GM18502 (cell line): ENCODE results near the gene CLSTN2.

Experiments used
- ATAC-seq: cut with Tn5 transposase; IDR thresholded peaks from one replicate; pipeline ENCODE4 v1.9.1; 2021; ENCODE audit warnings: mild to moderate bottlenecking; ENCODE audit not compliant: unreplicated experiment, poor library complexity

Gene CLSTN2

DNA sequence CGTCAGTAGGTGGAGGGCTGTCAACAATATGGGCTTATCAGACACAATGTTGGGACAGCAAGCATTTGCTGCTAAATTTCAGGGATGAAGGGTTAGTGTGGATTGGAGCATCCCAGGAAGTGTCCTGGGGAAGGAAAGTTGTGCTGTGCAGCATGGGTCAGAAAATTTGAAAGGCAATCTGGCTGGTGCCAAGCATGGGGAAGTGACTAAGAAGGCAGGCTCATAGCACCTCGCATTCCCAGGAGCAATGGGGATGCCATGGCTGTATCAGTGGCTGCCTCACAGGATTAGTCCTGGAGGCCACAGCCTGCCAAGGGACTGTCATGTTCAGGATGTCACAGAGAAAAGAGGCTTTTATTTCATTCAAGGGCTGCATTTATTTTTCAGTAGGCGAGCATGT lies 420.5 kb downstream of the CLSTN2 start:
- no peak for ATAC-seq

DNA sequence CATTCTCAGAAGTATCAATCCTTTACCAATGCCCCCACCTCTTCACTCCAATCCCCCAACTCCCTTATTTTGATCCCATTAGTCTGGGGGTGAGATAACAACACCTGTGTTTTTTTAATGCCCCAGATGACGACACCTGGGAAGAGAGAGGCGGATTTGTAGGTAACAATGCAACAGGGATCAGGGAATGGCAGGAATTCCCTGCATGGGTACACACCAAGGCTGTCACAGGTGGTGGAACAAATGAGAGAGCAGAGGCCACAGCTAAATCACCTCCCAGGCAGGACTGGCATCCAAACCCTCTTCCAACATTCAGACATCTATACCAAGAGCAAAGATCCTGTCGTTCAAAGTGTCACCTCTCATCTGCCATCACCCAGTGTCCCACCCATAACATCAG lies 423.7 kb downstream of the CLSTN2 start:
- no peak for ATAC-seq

DNA sequence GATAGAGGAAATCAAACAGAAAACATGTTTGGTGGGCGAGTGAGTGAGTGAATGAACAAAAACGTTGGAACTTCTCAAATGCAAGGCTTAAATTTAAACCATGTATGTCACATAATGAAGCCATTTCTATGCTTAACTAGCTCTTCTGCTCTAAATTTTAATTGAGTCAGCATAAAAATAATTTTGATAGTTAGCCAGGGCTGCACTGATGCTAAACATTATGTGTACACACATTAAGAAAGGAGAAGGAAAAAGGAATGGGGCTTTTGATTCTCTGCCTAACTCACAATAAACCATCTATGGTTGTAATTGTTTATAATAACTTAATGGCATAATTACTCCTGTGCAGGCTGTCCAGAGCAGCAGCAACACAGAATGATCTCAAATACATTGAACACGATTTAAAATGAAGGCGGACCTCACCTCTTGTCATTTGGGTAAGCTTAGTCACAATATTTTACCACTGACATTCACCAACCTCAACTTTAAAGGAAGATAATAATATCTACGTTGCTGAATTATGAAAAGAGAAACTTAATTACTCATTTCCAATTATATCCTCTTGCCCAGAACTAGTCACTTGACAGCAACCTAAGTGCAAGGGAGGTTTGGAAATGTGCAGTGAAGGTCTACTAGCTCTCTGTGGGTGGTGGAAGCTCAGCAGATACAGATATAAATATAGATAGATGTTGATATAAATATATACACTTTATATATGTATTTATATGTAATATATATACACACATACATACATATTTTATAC lies 424.4 kb downstream of the CLSTN2 start:
- ATAC-seq: no peak

DNA sequence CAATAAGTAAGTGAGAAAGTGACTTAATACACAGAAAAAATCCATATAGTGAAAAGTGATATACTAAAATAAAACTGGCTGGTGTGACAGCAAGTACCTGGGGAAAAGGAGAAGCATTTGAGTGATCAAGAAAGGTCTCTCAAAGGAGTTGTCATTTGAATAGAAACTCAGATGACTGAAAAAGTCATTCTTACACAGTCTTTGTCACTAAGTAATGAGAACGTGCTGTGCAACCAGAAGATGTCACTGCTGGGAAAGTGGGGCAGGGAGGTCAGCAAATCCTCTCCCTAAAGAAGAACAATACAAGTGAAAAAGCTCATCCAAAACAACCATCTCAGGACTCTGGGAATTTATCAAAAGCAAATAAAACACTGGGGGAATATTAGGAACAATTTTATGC lies 425.3 kb downstream of the CLSTN2 start:
- ATAC-seq: no peak

DNA sequence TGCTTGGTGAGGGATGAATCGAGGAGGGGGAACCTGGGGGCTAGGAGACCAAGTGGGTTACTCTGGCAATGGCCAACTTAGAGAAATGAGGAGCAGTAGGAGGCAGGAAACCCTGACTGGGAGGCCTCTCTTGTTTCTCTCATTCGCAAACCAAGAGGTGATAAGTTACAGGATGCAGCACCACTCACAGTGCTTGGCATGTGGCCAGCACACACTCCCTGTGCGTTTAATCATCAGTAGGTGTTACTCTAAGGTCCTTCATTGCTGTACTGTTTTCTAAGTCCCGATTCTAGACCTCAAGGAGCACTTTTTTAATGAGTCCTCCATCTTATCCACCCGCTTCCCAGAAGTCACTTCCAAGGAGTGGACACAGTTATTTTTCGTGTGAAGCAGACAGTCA lies 428.8 kb downstream of the CLSTN2 start:
- ATAC-seq: no peak

DNA sequence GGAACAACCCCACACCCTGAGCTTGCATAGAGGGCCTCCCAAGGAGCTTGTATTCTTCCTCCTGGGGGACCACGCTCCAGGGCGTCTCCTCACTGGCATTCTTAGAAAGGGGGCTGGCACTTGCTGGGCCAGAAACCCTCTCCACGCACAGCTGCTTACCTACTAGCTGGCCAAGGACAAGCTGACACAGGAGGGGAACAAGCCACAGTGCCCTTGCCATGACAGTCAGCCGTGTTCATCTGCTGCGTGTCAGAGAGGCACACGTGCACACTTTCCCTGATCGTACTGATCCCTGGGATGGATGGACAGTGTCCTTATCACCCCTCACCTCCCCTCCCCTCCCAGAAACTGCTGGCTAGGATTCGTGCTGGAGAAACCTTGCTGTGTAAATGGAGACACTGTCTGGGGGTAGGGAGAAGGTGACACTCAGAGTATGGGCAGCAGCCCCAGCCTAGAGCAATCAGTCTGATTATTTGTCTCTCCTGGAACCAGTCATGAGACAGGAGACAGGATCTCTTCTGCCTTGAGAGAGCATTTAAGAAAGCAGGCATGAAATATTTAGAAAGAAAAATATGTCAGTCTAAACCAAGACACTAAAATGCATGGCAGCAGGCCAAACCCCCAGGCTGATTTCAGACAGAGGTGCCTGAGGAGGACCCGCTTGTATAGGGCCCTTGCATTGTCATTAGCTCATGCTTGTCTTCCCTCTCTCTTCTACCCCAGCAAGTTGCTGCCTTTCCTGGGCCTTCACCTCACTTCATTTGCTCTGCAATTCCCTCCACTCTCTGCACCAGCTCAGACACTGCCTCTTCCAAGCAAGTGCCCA lies 431.1 kb downstream of the CLSTN2 start:
- ATAC-seq: no peak

DNA sequence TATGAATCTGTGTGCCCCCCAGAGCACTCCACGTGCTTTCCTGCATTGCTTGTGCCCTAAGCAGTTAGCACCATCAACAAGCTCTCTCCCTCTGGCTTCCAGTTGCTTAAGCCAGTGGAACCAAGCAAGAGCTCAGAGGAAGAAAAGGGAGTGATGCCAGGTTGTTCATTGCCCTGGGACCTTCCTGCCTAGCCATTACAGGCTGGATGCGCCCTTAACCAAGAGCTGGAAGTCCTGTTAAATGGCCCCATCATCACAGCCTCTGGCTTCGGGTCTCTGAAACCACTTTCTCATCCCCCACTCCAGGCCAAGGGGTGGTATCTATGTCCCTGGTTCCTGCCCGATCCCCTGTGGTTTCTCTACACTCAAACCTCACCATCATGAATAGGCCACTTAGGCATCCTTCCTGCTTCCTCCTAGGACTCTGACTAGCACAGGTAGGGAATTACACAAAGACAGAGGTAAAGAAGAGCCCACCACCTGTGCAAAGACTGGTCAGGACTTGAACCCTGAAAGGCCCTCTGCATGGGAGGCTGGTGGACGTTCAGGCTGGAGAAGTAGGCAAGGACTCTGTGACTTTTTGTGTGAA lies 433.3 kb downstream of the CLSTN2 start:
- ATAC-seq: no peak

DNA sequence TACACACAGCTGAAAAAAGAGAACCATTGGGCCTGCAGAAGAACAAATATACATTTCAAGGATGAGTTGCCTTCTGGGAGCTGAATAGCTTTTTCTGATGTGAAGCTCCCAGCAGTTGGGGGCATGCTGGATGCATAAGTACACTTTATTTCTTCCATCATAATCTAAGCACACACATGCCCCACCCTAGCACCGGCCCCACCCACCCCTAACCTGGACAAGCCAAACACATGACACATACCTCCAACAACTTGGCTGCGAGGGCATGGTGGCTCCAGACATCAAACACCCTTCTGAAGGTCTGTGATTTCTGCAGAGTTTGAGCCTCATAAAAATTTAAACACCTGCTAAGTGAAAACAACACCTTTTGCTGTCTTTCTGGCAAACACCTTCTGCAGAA lies 435.7 kb downstream of the CLSTN2 start:
- no peak for ATAC-seq

DNA sequence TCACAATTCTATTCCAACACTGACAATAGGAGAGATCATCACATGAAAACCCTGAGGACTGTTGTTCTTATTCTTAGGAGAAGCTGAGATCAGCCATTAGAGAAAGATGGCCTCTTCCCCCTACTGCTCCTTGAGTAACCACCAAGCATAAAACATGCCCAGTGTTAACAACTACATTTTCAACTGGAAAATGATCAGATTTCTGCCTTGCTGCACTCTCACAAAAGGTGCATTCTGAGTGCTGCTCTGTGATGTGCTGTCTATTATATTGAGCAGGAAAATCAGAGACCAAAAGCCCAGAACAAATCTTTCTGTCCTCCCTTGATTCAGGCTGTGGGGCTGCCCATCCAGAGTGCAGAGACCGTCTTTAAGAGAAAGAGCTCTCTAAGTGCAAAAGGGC lies 438.2 kb downstream of the CLSTN2 start:
- ATAC-seq: no peak

DNA sequence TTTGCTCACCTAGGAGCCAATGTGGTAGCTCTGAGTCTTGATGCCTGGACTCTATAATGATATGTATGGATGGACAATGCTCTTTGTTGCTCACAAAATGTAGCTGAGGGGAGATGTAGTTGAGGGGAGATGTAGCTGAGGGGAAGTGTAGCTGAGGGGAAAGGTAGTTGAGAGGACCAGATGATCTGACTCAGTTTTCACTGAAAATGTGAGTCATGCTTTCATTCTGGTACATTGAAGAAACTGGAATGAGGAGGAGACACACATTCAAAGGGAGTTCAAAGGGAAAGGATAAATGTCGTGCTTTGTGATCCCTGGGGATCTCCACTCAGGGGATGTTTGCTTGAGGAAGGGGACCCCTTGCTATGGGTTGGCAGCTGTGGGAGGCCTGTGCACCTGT lies 440.0 kb downstream of the CLSTN2 start:
- no peak for ATAC-seq

DNA sequence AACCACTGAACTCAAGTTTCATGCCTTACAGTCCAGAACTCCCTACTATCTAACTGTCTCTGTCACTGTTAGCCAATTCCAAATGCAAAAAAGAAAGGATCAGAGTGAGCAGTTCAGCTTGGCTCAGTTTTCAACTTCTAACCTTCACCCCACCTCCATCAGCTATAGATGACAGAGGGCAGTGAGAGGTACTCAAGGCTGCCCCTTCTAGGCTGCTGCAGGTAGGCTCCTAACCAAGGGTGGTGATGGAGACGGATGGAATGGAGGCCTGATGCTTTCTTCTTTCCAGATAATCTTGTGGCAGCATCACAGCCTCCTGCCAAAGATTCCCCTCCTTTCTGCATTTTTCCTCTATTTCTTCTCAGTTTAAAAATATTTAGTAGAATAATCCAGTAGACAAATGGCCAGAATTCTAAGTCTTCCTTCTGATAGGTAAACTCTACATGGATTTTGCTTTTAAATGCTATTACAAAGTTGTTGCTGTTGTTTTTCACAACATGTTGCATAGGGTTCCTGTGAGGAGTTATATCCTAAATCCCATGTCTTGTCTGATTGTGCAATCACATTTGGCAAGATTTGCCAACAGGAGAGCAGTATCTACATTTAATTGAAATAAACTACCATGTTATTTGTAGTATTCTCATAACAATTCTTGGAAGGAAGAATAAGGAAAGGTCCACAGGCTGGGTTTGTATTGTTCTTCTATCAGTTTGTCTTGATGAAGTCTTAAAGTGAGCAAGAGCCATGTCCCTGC lies 441.3 kb downstream of the CLSTN2 start:
- no peak for ATAC-seq

DNA sequence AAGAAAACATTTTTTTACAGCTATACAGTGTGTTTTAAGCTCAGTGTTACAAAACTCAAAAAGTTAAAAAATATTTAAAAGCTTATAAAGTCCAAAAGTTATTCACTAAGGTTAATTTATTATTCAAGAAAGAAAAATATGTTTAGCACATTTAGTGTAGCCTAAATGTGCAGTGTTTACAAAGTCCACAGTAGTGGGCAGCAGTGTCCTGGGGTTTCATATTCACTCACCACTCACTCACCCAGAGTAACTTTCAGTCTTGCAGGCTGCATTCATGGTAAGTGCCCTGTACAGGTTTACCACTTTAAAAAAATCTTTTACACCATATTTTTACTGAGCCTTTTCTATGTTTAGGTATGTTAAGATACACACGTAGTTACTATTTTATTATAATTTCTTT lies 442.7 kb downstream of the CLSTN2 start:
- no peak for ATAC-seq

DNA sequence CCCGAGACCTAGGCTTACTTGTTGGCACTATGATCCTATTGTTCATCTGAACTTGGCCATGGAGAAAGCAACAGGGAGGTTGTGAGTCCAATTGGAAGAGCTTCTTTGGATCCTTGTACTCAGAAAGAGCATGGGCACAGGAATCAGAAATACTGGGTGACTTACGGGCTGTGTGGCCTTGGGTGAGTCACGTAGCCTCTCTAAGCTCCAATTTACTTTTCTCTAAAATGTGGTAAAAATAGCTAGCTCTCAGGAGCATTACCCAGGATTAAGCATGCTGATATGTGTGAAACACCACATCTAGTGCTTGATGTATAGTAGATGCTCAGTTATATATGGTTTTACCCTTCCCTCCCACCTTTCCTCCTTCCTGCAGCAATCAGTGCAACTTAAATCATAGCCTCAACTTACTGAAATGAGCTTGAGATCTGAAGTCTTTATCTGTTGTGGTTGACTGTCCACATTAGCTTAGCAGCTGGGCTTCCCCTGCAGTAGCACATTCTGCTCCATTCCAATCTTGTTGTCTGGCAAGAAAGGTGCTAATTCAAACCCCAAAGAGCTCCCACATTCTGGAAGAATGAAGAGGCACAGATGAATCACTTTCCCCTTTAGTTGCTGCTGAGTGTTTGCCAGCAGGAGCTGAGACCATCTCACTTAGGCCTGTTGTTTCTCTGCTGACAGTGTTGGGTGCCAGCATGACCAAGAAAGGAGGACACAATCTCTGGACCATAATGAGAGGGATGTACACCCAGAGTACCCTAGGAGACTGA lies 443.8 kb downstream of the CLSTN2 start:
- no peak for ATAC-seq

DNA sequence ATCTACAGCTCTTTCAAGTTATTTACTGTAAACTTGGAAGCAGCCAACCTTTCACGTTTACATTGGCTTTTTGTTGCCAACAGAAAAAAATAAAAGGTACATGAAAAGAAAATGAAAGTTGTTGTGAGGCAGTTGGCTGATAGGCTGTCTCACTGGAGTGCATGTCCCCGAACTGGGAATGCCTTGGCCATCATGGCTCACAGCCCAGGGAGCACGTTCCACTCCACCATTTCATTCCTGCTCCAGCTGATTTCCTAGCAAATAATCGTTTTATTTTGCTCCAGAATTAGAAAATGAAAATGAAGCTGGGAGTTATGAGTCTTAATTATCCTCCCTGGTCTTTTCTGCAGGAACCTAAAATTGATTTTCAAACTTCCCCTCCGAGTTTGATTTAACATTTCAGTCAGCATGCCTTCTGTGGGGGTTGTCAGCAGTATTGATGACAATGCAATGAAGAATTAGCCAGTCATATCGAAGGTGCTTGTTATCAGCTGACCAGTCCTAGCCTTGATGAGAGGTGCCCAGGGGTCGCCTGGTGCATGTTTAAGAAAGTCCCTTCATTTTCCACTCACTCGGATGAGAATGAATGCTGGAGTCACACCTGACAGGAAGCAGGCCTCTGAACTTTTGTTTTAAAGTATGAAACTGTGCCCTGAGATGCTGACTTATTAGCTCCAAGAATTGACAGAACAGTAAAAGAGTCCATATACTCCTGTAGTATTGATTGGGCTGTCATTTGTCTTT lies 449.2 kb downstream of the CLSTN2 start:
- ATAC-seq: no peak

DNA sequence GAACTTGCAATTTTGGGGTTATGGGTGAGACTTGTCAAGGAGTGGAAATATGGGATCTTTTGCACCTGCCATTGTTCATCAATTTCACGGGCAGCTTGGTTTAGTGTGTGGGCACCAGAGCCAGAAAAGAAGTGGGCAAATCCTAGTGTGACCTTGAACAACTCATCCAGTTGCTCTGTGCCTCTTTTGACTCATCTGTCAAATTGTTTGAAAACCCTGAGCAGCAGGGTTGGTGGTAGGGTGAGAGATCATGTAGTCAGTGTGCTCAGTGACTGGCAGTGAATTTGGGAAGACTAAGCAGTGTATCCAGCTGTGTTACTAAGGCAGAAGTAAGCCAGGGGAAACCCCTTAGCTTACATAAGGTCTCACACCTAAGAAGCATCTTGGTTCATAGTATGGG lies 449.9 kb downstream of the CLSTN2 start:
- ATAC-seq: no peak

DNA sequence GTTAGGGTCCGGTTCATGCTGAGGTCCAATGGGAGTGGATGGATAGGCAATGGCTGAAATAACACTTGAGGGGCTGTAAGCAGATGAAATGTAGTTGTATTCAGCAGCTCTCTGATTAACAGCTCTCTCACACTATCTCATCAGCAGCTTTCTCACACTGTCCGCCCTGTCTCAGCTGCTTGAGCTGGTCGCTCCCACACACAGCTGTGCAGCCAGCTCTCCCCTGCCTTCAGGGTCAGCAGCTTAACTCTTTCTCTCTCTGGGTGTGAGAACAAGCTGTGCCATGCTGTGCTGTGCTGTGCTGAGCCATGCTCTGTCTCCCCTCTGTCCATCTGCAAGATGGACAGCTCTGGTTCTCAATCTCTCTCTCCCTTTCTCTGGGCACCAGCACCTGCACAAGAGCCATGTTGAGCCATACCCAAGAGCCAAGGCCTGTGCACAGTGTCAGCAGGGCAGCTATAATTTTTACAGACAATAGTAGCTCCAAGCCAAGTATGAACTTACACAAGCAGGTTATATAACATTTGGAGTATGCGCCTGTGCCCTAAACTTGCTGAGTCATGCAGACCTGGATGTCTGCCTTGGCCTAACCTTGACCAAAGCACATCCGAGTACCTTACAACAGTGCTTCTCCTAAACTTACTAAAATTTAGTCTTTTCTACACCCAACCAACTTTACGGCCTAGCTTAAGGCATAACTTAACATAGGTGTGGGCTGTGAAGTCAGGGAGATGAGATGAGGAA lies 451.5 kb downstream of the CLSTN2 start:
- no peak for ATAC-seq

DNA sequence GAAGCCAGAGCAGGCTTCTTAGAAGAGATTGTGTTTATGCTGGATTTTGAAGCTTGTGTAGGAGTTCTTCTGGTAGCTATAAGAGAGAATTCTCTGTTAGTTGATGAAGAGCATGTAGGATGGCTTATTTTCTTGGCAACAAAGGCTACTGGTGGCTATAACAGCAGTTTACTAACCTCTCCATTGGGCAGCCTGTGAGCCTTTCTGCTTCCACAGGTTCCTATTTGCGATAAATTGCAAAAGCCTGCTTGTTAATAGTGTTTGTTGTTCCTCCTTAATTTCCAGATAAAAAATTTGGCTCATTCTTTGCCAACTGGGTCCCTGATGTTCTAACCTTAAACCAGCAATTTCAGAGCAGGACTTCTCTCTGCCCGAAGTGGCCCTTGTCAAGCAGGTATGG lies 452.3 kb downstream of the CLSTN2 start:
- no peak for ATAC-seq

DNA sequence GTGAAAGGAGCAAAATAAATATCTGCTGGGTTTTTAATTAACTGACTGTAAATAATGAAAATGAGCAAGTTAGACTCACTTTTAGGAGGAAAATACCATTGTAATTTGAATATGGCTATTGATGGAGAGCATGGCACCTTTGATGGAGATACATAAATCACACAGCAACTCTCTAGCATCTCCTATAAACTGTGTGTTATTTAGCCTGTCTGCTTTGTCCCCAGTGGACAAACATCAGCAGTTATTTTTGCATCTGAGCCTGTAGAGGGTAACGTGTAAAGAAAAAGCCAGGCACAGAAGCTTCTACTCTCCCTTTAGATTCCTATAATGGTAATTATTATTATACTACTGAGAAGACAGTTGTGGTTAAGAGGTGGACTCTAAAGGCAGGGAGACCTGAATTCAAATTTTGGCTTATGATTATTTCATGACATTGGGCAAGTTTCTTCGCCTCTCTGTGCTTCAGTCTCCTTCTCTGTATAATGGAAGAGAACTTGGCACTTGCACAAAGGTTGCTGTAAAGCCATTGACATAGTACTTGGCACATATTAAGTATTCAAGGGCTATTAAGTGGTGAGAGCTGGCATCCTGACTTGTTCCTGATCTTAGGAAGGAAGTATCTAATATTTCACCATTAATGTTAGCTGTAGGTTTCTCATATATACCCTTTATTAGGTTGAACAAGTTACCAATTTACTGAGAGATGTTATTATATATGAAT lies 453.4 kb downstream of the CLSTN2 start:
- ATAC-seq: no peak
